ENCODE measurements around the gene C1QTNF4.

DNA sequence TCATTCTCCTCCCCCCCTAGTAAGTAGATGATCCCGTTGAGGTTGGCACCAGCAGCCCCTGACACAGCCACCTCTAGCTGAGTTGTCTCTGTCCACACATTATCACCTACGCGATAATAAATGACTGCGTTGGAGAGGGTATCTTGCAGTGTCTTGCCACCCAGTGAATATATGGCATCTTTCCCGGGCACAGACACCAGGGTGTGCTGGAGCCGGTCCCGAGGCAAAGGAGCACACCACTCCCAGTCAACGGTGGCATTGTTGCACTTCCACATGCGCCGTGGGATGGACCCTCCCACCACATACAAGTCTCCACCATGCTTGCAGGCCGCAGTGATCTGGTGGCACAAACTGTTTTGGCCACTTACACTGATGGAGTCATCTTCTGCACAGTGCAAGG, 20.9 kb downstream of the C1QTNF4 start:
- TF ChIP-seq, protein P1, sequence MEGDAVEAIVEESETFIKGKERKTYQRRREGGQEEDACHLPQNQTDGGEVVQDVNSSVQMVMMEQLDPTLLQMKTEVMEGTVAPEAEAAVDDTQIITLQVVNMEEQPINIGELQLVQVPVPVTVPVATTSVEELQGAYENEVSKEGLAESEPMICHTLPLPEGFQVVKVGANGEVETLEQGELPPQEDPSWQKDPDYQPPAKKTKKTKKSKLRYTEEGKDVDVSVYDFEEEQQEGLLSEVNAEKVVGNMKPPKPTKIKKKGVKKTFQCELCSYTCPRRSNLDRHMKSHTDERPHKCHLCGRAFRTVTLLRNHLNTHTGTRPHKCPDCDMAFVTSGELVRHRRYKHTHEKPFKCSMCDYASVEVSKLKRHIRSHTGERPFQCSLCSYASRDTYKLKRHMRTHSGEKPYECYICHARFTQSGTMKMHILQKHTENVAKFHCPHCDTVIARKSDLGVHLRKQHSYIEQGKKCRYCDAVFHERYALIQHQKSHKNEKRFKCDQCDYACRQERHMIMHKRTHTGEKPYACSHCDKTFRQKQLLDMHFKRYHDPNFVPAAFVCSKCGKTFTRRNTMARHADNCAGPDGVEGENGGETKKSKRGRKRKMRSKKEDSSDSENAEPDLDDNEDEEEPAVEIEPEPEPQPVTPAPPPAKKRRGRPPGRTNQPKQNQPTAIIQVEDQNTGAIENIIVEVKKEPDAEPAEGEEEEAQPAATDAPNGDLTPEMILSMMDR (IDR thresholded peaks at IDR 0.05; ENCODE audit: insufficient read depth, low read length, poor library complexity, severe bottlenecking): no peak
- TF ChIP-seq EZH2phosphoT487 (conservative IDR thresholded peaks at IDR 0.05; ENCODE audit: low read length): no peak

All from SU-DHL-6 (cell line).